Activated CD8-positive, alpha-beta memory T cell treated with anti-CD3 and anti-CD28 coated beads, Interleukin-2, amount 10 ng/mL, durations not matched to agents 7 days and 5 days (primary cell): ENCODE data around the gene MR1. TPM values are rescaled to one million over a fixed set of nuclear protein-coding genes. Genes with fewer than 3 reads are reported as not detected.

Experiments
- ATAC-seq: fragments of 150-1000 bp; cut with Tn5 transposase; one replicate; pipeline ENCODE4 v1.10.0; 2021; ENCODE audit warnings: moderate library complexity
- CTCF ChIA-PET: fragments of 350-600 bp; sonication (Branson Sonifier 250); formaldehyde crosslinking; loops from one replicate; lab custom pipeline; 2021; ENCODE audit warnings: antibody characterized with exemption; lab: Charles Lee
- DNase-seq: peaks from one replicate; pipeline ENCODE4 v3.0.0-alpha.2; 2020
- H3K27ac Mint-ChIP-seq: one replicate; pipeline ENCODE4 v1.8.0; 2021; ENCODE audit warnings: mild to moderate bottlenecking, mixed read lengths
- H3K27me3 Mint-ChIP-seq: one replicate; pipeline ENCODE4 v1.8.0; 2021; ENCODE audit warnings: mixed read lengths
- H3K36me3 Mint-ChIP-seq: one replicate; pipeline ENCODE4 v1.8.0; 2021; ENCODE audit warnings: mild to moderate bottlenecking, mixed read lengths
- H3K4me1 Mint-ChIP-seq: one replicate; pipeline ENCODE4 v1.8.0; 2021; ENCODE audit warnings: mixed read lengths
- H3K4me3 Mint-ChIP-seq: one replicate; pipeline ENCODE4 v1.8.0; 2021; ENCODE audit warnings: mild to moderate bottlenecking, moderate library complexity, mixed read lengths
- H3K9me3 Mint-ChIP-seq: one replicate; pipeline ENCODE4 v1.8.0; 2022; ENCODE audit warnings: low read depth, mixed read lengths
- total RNA-seq, 2 experiments: library from RNA; stranded (reverse); gene quantifications; one replicate each; pipeline ENCODE4 v1.2.3, GENCODE V29; 2021

MR1 gene
- total RNA-seq, 2 experiments from 2014 or later = 38.7 to 41.2 TPM

- ATAC-seq (no peak), DNase-seq (no peak)
- H3K27me3 Mint-ChIP-seq = peaks cover 10% of the 10 kb centered on the region
- H3K9me3 Mint-ChIP-seq = no peaks in the 10 kb centered on the region
- no peak overlapping the region for H3K27ac Mint-ChIP-seq
- H3K36me3 Mint-ChIP-seq = peaks cover 5% of the 10 kb centered on the region
- CTCF ChIA-PET = interaction anchor here (8.0 to 13.9 kb wide), 2 partner anchors 13 to 37 kb away, joined by 54 to 210 read pairs; partner anchors contain the start of gene IER5
- H3K4me3 Mint-ChIP-seq = no peak overlapping the region
- peaks cover 87% of the 10 kb centered on the region for H3K4me1 Mint-ChIP-seq
These were observed 67.9 kb downstream of the MR1 start for GRCh38 chr1:181101581-181102226.

- H3K36me3 Mint-ChIP-seq = peaks cover 5% of the 10 kb centered on the region
- no peak for DNase-seq
- H3K27me3 Mint-ChIP-seq = peaks cover 22% of the 10 kb centered on the region
- CTCF ChIA-PET = interaction anchor here (1.0 to 13.9 kb wide), 5 partner anchors 11 to 80 kb away, joined by 3 to 210 read pairs (median 11); partner anchors contain the start of genes IER5 and STX6
- H3K27ac Mint-ChIP-seq = peak overlapping the region; percentile 8
- H3K4me1 Mint-ChIP-seq = peaks cover 82% of the 10 kb centered on the region
- ATAC-seq = no peak
- H3K4me3 Mint-ChIP-seq = no peak overlapping the region
- no peaks in the 10 kb centered on the region for H3K9me3 Mint-ChIP-seq
These were observed 69.1 kb downstream of the MR1 start for GRCh38 chr1:181102841-181103240.

GRCh38 chr1:181103399-181103798, 69.6 kb downstream of the MR1 start:
- H3K27ac Mint-ChIP-seq = no peak overlapping the region
- CTCF ChIA-PET = interaction anchor here (1.5 to 13.9 kb wide), 4 partner anchors 11 to 81 kb away, joined by 3 to 210 read pairs (median 32); partner anchors contain the start of genes IER5 and STX6
- no peak for ATAC-seq
- peaks cover 2% of the 10 kb centered on the region for H3K36me3 Mint-ChIP-seq
- no peak overlapping the region for H3K4me3 Mint-ChIP-seq
- peaks cover 77% of the 10 kb centered on the region for H3K4me1 Mint-ChIP-seq
- H3K9me3 Mint-ChIP-seq = no peaks in the 10 kb centered on the region
- DNase-seq = no peak
- H3K27me3 Mint-ChIP-seq = peaks cover 27% of the 10 kb centered on the region

GRCh38 chr1:181104042-181104789, 70.4 kb downstream of the MR1 start:
- CTCF ChIA-PET = interaction anchor here (0.8 to 13.9 kb wide), 12 partner anchors 7 to 81 kb away, joined by 3 to 210 read pairs (median 5); partner anchors contain the start of genes IER5 and STX6
- Mint-ChIP-seq H3K4me1 (peaks cover 72% of the 10 kb centered on the region), H3K27me3 (peaks cover 32% of the 10 kb centered on the region), H3K27ac (peak overlapping the region; percentile 69), H3K36me3 (peaks cover 2% of the 10 kb centered on the region), H3K9me3 (no peaks in the 10 kb centered on the region), H3K4me3 (peak overlapping the region; percentile 78)
- ATAC-seq (no peak), DNase-seq (no peak)

GRCh38 chr1:181104790-181105133, 71.0 kb downstream of the MR1 start:
- Mint-ChIP-seq H3K4me3 (peak overlapping the region; percentile 78), H3K27ac (peak overlapping the region; percentile 69), H3K9me3 (no peaks in the 10 kb centered on the region), H3K4me1 (peaks cover 66% of the 10 kb centered on the region), H3K27me3 (peaks cover 37% of the 10 kb centered on the region), H3K36me3 (peaks cover 2% of the 10 kb centered on the region)
- CTCF ChIA-PET = interaction anchor here (0.8 to 13.9 kb wide), 15 partner anchors 8 to 82 kb away, joined by 3 to 210 read pairs (median 5); partner anchors contain the start of genes IER5 and STX6
- ATAC-seq (peak; percentile 20), DNase-seq (peak; percentile 70)

- DNase-seq (peak; percentile 93), ATAC-seq (peak; percentile 87)
- peaks cover 42% of the 10 kb centered on the region for H3K27me3 Mint-ChIP-seq
- peaks cover 2% of the 10 kb centered on the region for H3K36me3 Mint-ChIP-seq
- peak overlapping the region; percentile 69 for H3K27ac Mint-ChIP-seq
- H3K9me3 Mint-ChIP-seq = no peaks in the 10 kb centered on the region
- peak overlapping the region; percentile 78 for H3K4me3 Mint-ChIP-seq
- H3K4me1 Mint-ChIP-seq = peaks cover 60% of the 10 kb centered on the region
- CTCF ChIA-PET = interaction anchor here (0.8 to 13.9 kb wide), 16 partner anchors 8 to 83 kb away, joined by 3 to 210 read pairs (median 5); partner anchors contain the start of genes IER5 and STX6
These were observed 71.6 kb downstream of the MR1 start for GRCh38 chr1:181105134-181106021.

- no peak for DNase-seq
- H3K27me3 Mint-ChIP-seq = peaks cover 48% of the 10 kb centered on the region
- CTCF ChIA-PET = interaction anchor here (0.8 to 13.9 kb wide), 6 partner anchors 9 to 33 kb away, joined by 3 to 210 read pairs (median 10); partner anchors contain the start of gene IER5
- H3K4me3 Mint-ChIP-seq = peak overlapping the region; percentile 72
- peak overlapping the region; percentile 51 for H3K27ac Mint-ChIP-seq
- no peaks in the 10 kb centered on the region for H3K9me3 Mint-ChIP-seq
- no peaks in the 10 kb centered on the region for H3K36me3 Mint-ChIP-seq
- ATAC-seq = no peak
- peaks cover 54% of the 10 kb centered on the region for H3K4me1 Mint-ChIP-seq
These were observed 72.2 kb downstream of the MR1 start for GRCh38 chr1:181106022-181106312.

GRCh38 chr1:181106479-181106878, 72.7 kb downstream of the MR1 start:
- Mint-ChIP-seq H3K27me3 (peaks cover 52% of the 10 kb centered on the region), H3K36me3 (no peaks in the 10 kb centered on the region), H3K27ac (no peak overlapping the region), H3K9me3 (no peaks in the 10 kb centered on the region), H3K4me1 (peaks cover 49% of the 10 kb centered on the region), H3K4me3 (no peak overlapping the region)
- DNase-seq (no peak), ATAC-seq (no peak)
- CTCF ChIA-PET = interaction anchor here (1.5 to 13.9 kb wide), 4 partner anchors 16 to 32 kb away, joined by 6 to 210 read pairs (median 34); partner anchors contain the start of gene IER5

GRCh38 chr1:181107711-181108110, 73.9 kb downstream of the MR1 start:
- peaks cover 63% of the 10 kb centered on the region for H3K27me3 Mint-ChIP-seq
- ATAC-seq (no peak), DNase-seq (no peak)
- no peaks in the 10 kb centered on the region for H3K36me3 Mint-ChIP-seq
- CTCF ChIA-PET = interaction anchor here (1.4 to 13.9 kb wide), 4 partner anchors 19 to 40 kb away, joined by 3 to 210 read pairs (median 34); partner anchors contain the start of gene IER5
- H3K4me1 Mint-ChIP-seq = peaks cover 38% of the 10 kb centered on the region
- H3K4me3 Mint-ChIP-seq = no peak overlapping the region
- no peak overlapping the region for H3K27ac Mint-ChIP-seq
- no peaks in the 10 kb centered on the region for H3K9me3 Mint-ChIP-seq

- H3K27ac Mint-ChIP-seq = no peak overlapping the region
- DNase-seq = no peak
- no peaks in the 10 kb centered on the region for H3K9me3 Mint-ChIP-seq
- no peaks in the 10 kb centered on the region for H3K36me3 Mint-ChIP-seq
- no peak overlapping the region for H3K4me3 Mint-ChIP-seq
- ATAC-seq = no peak
- H3K27me3 Mint-ChIP-seq = peaks cover 63% of the 10 kb centered on the region
- H3K4me1 Mint-ChIP-seq = peaks cover 32% of the 10 kb centered on the region
- CTCF ChIA-PET = interaction anchor here (1.0 to 13.9 kb wide), 6 partner anchors 9 to 40 kb away, joined by 3 to 210 read pairs (median 9); partner anchors contain the start of gene IER5
These were observed 74.6 kb downstream of the MR1 start for GRCh38 chr1:181108304-181108867.

- CTCF ChIA-PET = interaction anchor here (0.7 to 1.3 kb wide), 3 partner anchors 19 to 32 kb away, joined by 3 to 4 read pairs (median 3); no protein-coding TSS in a partner anchor
- H3K36me3 Mint-ChIP-seq = no peaks in the 10 kb centered on the region
- H3K27ac Mint-ChIP-seq = no peak overlapping the region
- H3K9me3 Mint-ChIP-seq = no peaks in the 10 kb centered on the region
- H3K4me1 Mint-ChIP-seq = peaks cover 22% of the 10 kb centered on the region
- no peak overlapping the region for H3K4me3 Mint-ChIP-seq
- peaks cover 63% of the 10 kb centered on the region for H3K27me3 Mint-ChIP-seq
- no peak for DNase-seq
- no peak for ATAC-seq
These were observed 76.2 kb downstream of the MR1 start for GRCh38 chr1:181110013-181110412.
